A673 (cell line): Measurements from ENCODE around the gene STUM. TPM values are rescaled to one million over a fixed set of nuclear protein-coding genes. Genes with fewer than 3 reads are reported as not detected.
A peak's percentile ranks its signal among the peaks of the same experiment; 100 is the strongest.

ENCODE experiments used
- BruUV-seq: library from RNA; stranded (reverse); fragments of 400-500 nt; replicated peaks from 2 replicates; lab custom pipeline; 2021; lab: Mats Ljungman, UMichigan
- CTCF ChIA-PET: fragments of 300-600 bp; sonication (Branson Sonifier 250); formaldehyde crosslinking; loops from one replicate; lab custom pipeline; 2022; ENCODE audit warnings: antibody characterized with exemption; lab: Charles Lee
- POLR2A ChIA-PET: fragments of 300-600 bp; sonication (Branson Sonifier 250); formaldehyde crosslinking; loops from one replicate; lab custom pipeline; 2022; ENCODE audit warnings: antibody characterized with exemption; ENCODE audit not compliant: low non-redundant PET; lab: Charles Lee
- DNase-seq: peaks from one replicate; pipeline ENCODE4 v3.0.0-alpha.2; 2015; ENCODE audit warnings: low spot score
- H3K27ac ChIP-seq: fragments of 200-600 bp; sonication (generic); 2 replicates; pipeline ENCODE4 v1.5.1; 2016; ENCODE audit warnings: mixed run types, low read depth, mild to moderate bottlenecking, mixed read lengths, antibody characterized with exemption, low read length; ENCODE audit not compliant: poor library complexity, severe bottlenecking
- H3K27me3 ChIP-seq: fragments of 200-600 bp; sonication (generic); replicated peaks from 2 replicates; pipeline ENCODE4 v1.6.1; 2017; ENCODE audit warnings: mixed run types, low read depth, mild to moderate bottlenecking, mixed read lengths, antibody characterized with exemption, low read length; ENCODE audit not compliant: insufficient read depth, poor library complexity
- H3K36me3 ChIP-seq: fragments of 200-600 bp; sonication (generic); 2 replicates; pipeline ENCODE4 v1.6.1; 2016; ENCODE audit warnings: mixed run types, mild to moderate bottlenecking, mixed read lengths, antibody characterized with exemption, low read length; ENCODE audit not compliant: insufficient read depth, poor library complexity, severe bottlenecking
- H3K4me1 ChIP-seq: fragments of 200-600 bp; sonication (generic); 2 replicates; pipeline ENCODE4 v1.6.1; 2017; ENCODE audit warnings: mixed run types, mild to moderate bottlenecking, mixed read lengths, antibody characterized with exemption, low read length; ENCODE audit not compliant: insufficient read depth, poor library complexity, severe bottlenecking
- H3K4me3 ChIP-seq: fragments of 200-600 bp; sonication (generic); 2 replicates; pipeline ENCODE4 v1.5.1; 2016; ENCODE audit warnings: low read depth, mixed run types, mild to moderate bottlenecking, mixed read lengths, low read length; ENCODE audit not compliant: poor library complexity, severe bottlenecking
- H3K9me3 ChIP-seq: fragments of 200-600 bp; sonication (generic); 2 replicates; pipeline ENCODE4 v1.6.1; 2016; ENCODE audit warnings: mixed run types, low read depth, mild to moderate bottlenecking, mixed read lengths, antibody characterized with exemption, low read length; ENCODE audit not compliant: poor library complexity, severe bottlenecking
- EZH2 ChIP-seq: fragments of 200-600 bp; sonication (generic); IDR thresholded peaks from 2 replicates; pipeline ENCODE4 v1.6.1; 2017; ENCODE audit warnings: borderline replicate concordance, low read depth, mild to moderate bottlenecking, mixed read lengths, antibody characterized with exemption, low read length; ENCODE audit not compliant: poor library complexity, severe bottlenecking
- intact Hi-C: fragments of 100-400 bp; cut with micrococcal nuclease; formaldehyde crosslinking; loops from one replicate; pipeline ENCODE4 v1.10.0; 2022; ENCODE audit not compliant: unreplicated experiment
- total RNA-seq: library from RNA; stranded (reverse); gene quantifications from 2 replicates; pipeline ENCODE4 v1.2.3, GENCODE V29; 2021
- TF ChIP-seq, protein P1 (sequence below): fragments of 300-800, 200-600 bp; sonication (generic); conservative IDR thresholded peaks from 2 replicates; pipeline ENCODE4 v1.5.1; 2017; ENCODE audit warnings: low read depth, mild to moderate bottlenecking, antibody characterized with exemption, low read length, moderate library complexity, mixed read lengths

The STUM gene
- total RNA-seq, 1 experiment from 2014 or later = 0.54 TPM

GRCh38 chr1:226654668-226655055, 106.1 kb downstream of the STUM start:
- Histone ChIP-seq H3K36me3 (no peaks in the 10 kb centered on the region), H3K4me3 (no peak overlapping the region), H3K27ac (no peak overlapping the region), H3K27me3 (no peaks in the 10 kb centered on the region), H3K4me1 (peaks cover 33% of the 10 kb centered on the region), H3K9me3 (no peaks in the 10 kb centered on the region)
- TF ChIP-seq, protein P1, sequence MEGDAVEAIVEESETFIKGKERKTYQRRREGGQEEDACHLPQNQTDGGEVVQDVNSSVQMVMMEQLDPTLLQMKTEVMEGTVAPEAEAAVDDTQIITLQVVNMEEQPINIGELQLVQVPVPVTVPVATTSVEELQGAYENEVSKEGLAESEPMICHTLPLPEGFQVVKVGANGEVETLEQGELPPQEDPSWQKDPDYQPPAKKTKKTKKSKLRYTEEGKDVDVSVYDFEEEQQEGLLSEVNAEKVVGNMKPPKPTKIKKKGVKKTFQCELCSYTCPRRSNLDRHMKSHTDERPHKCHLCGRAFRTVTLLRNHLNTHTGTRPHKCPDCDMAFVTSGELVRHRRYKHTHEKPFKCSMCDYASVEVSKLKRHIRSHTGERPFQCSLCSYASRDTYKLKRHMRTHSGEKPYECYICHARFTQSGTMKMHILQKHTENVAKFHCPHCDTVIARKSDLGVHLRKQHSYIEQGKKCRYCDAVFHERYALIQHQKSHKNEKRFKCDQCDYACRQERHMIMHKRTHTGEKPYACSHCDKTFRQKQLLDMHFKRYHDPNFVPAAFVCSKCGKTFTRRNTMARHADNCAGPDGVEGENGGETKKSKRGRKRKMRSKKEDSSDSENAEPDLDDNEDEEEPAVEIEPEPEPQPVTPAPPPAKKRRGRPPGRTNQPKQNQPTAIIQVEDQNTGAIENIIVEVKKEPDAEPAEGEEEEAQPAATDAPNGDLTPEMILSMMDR = no peak
- TF ChIP-seq EZH2 = no peak
- intact Hi-C loops = no loop called here
- DNase-seq = no peak
- ChIA-PET CTCF (no interaction called here), POLR2A (no interaction called here)
- BruUV-seq = no TSS peak

DNA sequence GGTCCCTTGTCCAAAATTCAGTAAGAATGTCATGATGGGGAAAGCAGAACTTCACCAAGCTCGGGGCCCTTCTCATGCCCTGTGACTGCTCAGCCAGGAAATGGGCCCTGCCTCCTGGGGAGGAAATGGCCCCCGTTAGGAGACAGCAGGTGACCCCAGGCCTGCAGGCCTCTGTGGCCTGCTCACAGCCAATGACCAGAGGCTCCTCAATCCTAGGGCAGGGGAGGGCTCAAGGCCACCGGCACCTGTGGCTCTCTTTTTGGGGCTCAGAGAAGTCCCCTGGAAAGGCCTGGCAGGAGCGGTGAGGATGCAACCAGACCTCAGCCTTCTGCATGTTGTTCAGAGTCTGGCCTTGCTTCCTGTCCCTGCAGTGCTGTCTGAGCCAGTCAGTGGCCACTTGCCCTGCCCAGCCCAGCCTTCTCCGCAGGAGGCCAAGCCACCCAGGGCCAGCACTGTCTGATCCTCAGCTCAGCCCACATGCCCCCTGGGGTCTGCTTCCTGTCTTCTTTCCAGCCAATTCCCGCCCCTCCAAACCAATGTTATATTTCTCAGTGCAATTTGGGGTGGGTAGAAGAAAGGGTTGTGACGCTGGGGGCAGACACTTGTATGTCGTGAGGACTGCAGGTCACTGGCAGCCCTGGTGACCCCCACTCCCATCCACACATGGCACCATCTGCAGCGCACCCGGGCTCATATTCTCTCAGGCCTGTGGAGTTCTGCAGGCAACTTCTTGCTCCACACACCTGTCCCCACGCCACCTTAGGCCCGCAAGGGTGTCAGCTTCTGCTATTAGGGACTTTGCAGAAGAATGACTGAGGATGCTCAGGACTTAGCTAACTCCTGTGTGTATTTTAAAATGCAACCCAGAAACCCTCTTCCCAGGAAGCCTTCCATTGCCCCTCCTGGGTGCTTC, 106.9 kb downstream of the STUM start:
- BruUV-seq = no TSS peak
- ChIA-PET CTCF (no interaction called here), POLR2A (no interaction called here)
- Histone ChIP-seq H3K4me1 (peaks cover 33% of the 10 kb centered on the region), H3K27me3 (no peaks in the 10 kb centered on the region), H3K4me3 (no peak overlapping the region), H3K9me3 (no peaks in the 10 kb centered on the region), H3K27ac (peak overlapping the region; percentile 50), H3K36me3 (no peaks in the 10 kb centered on the region)
- TF ChIP-seq EZH2 = no peak
- TF ChIP-seq, protein P1 = no peak
- intact Hi-C loops = no loop called here
- peak; percentile 64 for DNase-seq

- H3K4me1 ChIP-seq = peaks cover 33% of the 10 kb centered on the region
Observed at GRCh38 chr1:226656201-226656600, 107.6 kb downstream of the STUM start.

More at GRCh38 chr1:226656201-226656600, 107.6 kb downstream of the STUM start:
- Histone ChIP-seq H3K27ac (no peak overlapping the region), H3K9me3 (no peaks in the 10 kb centered on the region), H3K27me3 (no peaks in the 10 kb centered on the region), H3K4me3 (no peak overlapping the region), H3K36me3 (no peaks in the 10 kb centered on the region)
- TF ChIP-seq EZH2 = no peak
- BruUV-seq = no TSS peak
- intact Hi-C loops = no loop called here
- DNase-seq = no peak
- CTCF ChIA-PET = no interaction called here
- POLR2A ChIA-PET = no interaction called here
